GM19324 (cell line): ENCODE measurements around the gene TACR1.
A peak's percentile ranks its signal among the peaks of the same experiment; 100 is the strongest.
"Not testable (repeated sequence)": the region's sequence is repeated elsewhere in the genome, so short reads cannot be mapped to it uniquely, and the experiment has no call there.

ENCODE experiments used
- ATAC-seq: cut with Tn5 transposase; IDR thresholded peaks from one replicate; pipeline ENCODE4 v1.9.1; 2021; ENCODE audit warnings: mild to moderate bottlenecking, moderate library complexity; ENCODE audit not compliant: unreplicated experiment, low FRiP score

The TACR1 gene

DNA sequence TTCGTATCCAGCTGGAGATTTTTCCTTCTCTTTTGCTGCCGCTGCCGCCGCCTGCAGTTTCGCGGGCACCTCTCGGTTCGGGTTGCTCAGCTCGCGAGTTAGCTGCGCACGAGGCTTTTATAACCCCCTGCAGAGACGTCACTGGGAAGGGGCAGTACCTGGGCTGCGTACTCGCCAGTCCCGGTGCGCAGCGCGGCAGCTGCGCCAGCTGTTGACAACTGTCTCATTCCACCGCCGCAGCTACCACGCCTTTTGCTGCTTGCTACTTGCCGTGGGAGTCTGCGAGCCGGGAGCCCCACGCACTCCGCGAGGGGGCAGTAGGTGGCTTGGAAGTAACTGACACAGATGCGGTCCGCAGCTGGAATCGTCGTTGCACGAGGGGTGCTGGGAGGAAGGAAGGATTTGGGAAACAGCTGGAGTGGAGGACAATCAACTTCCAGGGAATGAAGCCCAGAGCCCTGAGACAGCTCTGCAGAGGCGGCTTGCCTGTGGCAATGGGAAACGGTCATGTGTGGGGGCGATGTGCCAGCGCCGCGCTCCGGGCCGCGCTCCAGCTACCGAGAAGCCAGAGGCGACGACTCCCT lies at the start of gene TACR1:
TSS of gene TACR1 (minus strand) at position 93 of the 584 bp plus-strand sequence. CDS start 586 bp downstream, outside the sequence.
- ATAC-seq, result peak; percentile 72

DNA sequence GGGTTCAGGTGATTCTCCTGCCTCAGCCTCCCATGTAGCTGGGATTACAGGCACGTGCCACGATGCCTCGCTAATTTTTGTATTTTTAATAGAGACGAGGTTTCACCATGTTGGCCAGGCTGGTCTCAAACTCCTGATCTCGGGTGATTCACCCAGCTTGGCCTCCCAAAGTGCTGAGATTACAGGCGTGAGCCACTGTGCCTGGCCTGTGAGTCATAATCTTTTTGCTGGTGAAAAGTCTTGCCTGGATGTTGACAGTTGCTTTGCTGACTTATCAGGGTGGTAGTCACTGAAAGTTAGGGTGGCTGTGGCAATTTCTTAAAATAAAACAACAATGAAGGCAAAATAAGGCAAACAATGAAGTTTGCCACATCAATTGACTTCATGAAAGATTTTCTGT lies 49.3 kb upstream of the TACR1 start:
- ATAC-seq, result not testable (repeated sequence)

DNA sequence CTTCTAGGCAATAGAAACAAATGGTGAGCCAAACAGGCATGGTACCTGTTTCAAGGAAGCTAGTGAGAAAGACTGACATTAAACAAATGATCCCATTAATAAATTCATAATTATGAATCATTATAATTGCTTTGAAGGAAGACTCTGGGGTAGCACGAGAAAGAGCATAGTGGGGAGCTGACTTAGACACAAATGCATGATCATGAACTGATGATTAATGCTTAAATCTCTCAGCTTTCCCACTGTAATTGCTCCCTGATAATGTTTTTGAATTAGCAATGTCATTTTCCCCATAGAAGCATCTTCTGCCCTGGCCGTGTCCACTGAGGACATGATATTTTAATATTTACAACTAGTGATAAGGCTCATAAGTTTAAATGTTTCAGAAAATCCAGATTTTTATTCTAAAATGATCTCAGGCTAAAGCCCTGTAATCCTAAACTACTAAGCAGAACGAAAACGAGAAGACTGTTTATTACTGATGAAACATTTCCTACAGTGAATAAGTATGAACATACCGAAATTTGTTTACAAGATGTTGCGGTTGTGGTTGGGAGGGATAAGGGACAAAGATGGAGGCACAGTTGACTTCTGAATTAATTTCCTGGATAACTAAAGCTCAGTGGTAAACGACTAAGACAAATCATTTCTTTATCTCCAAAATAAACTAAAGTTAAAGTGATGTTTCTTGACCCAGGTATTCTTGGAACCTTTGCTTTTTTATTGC lies 47.3 kb upstream of the TACR1 start:
- ATAC-seq, result no peak

DNA sequence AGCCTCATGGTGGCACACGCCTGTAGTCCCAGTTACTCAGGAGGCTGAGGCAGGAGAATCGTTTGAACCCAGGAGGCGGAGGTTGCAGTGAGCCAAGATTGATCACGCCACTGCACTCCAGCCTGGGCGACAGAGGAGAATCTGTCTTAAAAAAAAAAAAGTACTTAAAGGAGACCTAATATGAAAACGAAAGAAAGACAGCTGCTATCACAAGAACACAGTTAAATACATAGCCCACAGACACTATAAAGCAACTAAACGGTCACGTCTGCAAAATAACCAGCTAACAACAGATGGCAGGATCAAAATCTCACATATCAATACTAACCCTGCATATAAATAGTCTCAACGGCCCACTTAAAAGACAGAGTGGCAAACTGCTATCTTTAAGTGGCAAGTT lies 43.9 kb upstream of the TACR1 start:
- no peak for ATAC-seq

GRCh38 chr2:75241696-75242095 lies 42.4 kb upstream of the TACR1 start:
- no peak for ATAC-seq

DNA sequence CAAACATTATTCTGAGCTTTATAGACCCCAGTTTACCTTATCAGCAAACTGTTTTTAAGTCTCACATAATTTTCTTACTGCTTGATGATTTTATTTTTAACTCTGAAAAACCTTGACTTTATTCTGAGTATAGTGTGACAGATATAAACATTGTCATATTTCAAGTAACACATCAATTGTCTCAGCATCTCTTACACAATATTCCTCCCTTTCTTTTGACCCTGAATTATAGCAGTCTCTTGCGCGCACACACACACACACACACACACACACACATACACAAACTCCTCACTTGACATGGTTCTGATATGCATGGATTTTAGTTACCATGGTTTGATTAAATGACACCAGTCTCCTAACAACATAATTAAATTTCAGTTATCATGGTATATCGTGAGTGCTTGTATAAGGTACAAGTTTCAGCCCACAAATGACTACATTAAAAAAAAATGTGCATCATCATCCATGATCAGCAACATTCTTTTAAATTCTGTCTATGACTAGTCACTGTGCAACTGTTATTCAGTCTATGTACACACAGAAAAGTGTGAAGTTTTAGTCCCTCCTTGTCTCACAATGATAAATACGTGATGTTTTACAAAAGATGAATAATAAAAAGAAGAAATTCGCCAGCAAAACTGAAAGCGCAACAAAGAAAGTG lies 39.5 kb upstream of the TACR1 start:
- ATAC-seq, result no peak

DNA sequence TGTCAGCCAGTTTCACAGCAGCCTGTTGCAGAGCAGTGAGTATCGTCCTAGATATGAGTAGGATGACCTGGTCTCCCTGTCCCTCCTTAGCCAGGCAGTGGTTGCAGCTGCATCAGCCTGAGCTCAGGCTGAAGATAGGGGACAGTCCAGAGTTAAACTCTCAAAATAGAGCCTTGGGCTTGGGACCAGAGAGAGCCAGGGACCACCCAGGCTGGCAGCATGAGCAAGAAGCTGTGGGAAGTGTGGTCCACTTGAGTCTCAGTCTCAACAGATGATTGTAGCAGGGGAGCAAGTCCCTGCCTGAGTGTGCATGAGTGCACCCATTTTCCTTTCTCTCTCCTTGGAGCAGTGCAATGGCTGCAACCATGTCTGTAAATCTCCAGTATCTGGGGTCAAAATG lies 38.0 kb upstream of the TACR1 start:
- no peak for ATAC-seq

DNA sequence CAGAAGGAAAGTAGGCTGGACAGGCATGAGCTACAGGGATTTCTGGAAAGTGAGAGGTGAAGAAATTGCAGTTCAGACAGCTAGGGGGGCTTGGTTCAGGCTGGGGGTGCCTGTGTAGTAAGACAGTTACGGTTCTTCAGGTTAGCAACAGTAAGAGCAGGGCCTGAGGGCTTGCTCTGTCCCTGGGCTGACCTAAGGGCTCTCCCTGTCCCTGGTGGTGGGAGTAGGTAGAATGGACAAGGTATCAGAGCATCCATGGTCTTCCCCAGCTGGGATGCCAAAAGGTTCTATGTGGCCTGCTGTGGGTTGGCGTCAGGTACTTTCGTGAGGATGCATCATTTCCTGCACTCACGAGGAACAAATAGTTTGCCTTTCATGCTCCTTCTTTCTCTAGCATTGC lies 34.6 kb upstream of the TACR1 start:
- ATAC-seq, result no peak

DNA sequence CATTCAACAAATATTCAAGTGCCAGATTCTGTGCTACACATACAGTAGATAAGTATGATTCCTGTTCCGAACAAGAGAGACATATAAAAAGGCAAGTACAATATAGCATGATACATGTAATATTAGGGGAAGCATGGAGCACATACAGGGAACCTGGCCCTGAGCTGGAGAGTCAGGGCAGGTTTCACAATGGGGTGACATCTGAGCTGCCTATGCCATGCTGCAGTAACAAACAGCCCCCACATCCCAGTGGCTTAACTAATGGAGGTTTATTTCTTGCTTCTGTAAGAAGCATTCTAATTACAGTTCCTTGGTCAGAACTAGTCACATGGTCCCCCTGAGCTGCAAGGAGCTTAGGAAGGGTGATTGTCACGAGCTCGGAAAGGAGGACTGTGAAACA lies 27.3 kb upstream of the TACR1 start:
- no peak for ATAC-seq

GRCh38 chr2:75226099-75226498 lies 26.8 kb upstream of the TACR1 start:
- ATAC-seq, result no peak

- ATAC-seq, result no peak
Measured at GRCh38 chr2:75224636-75225094, 25.3 kb upstream of the TACR1 start.

GRCh38 chr2:75222527-75222926 lies 23.2 kb upstream of the TACR1 start:
- ATAC-seq, result no peak

DNA sequence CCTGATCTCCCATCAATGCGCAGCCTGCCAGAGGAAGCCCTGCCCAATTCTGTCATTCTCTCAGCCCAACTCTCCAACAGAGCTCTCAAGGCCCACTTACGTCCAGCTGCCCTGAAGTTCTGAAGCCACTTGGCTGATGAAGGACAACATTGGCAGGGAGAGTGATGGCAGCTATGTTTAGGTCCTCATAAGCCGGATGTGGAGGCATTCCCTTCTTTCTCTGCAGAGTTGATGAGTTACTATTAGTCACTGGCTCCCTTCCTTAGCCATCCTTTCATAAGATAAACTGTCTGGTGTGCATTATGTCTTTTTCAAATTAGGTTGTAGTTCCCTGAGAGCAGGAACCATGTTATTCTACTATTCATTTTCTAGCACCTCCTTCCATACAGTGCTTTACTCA lies 22.5 kb upstream of the TACR1 start:
- ATAC-seq, result no peak

- not testable (repeated sequence) for ATAC-seq
Measured at GRCh38 chr2:75219213-75219612, 19.9 kb upstream of the TACR1 start.

- no peak for ATAC-seq
Measured at GRCh38 chr2:75211266-75211770, 12.0 kb upstream of the TACR1 start.

GRCh38 chr2:75210409-75210808 lies 11.1 kb upstream of the TACR1 start:
- ATAC-seq, result no peak

- ATAC-seq, result no peak
Measured at GRCh38 chr2:75208738-75209137, 9.4 kb upstream of the TACR1 start.

DNA sequence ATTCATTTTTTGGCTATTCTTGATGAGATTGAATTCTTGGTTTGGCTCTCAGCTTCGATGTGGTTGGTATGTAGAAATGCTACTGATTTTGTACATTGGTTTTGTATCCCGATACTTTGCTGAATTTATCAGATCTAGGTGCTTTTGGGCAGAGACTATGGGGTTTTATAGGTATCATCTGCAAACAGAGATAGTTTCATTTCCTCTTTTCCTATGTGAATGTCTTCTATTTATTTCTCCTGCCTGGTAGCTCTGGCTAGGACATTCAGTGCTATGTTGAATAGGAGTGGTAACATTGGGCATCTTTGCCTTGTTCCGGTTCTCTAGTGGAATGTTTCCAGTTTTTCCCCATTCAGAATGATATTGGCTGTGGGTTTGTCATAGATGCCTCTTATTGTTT lies 5.5 kb upstream of the TACR1 start:
- ATAC-seq, result no peak

GRCh38 chr2:75202359-75202758 lies 3.0 kb upstream of the TACR1 start:
- no peak for ATAC-seq

- peak; percentile 26 for ATAC-seq
Measured at GRCh38 chr2:75200140-75201096, 1.1 kb upstream of the TACR1 start.
